ENCODE measurements around the gene BLMH. TPM values are rescaled to one million over a fixed set of nuclear protein-coding genes. Genes with fewer than 3 reads are reported as not detected.

The BLMH gene
- total and polyA plus RNA-seq, 9 of the 15 experiments (the other 6 are each of a cell fraction or from before 2014, with no cell fraction given): 26.0 to 118 (median 67.3) TPM

DNA sequence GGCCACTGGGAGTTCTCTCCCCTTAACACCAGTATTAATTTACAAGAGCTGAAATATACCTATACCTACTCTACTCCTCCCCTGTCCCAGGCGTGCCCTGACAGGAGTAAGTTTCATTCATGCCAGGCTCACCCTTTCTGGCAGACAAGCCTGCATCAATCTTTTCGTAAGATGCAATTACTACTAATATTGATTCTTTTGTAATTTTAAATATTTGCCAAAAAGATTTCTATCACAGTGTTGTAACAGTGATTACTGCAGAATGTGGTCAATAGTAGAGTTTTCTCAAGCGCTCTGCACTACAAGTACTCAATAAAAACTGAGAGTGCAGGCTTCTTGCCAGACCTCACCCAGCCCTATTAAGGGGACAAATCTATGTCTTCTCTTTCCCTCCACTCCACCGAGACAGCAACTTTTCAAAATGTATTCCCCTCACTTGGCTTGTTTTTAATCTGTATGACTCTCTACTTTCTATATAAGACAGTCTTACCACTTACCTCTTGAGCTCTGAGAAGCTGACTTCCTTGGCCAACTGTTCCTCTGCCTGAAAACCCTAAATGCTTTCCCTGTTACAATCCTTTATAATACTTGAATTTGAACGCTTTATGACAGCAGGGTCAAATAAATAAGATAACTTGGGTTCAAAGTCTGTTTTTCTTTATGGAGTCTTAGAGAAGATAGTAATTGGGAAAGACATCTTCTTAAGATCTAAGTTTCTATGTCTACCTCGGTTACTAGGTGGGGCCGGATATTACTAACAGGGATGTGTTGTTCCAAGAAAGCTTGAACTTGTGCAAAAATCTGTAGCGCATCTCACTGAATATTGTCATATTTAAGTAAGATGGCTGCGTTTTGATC, 42.0 kb upstream of the BLMH start, which contains the start of gene TMIGD1:
Gene TMIGD1 (minus strand): TSS at position 555 of the 858 bp plus-strand sequence. CDS start 1,924 bp downstream, outside the sequence.
- H3K36me3 ChIP-seq (ENCODE audit: control insufficient read depth, insufficient read depth, low read length): no peaks in the 10 kb centered on the region
- H3K79me2 ChIP-seq (ENCODE audit: control insufficient read depth, insufficient read depth, low read length): no peaks in the 10 kb centered on the region
- ATAC-seq (no peak), FAIRE-seq (no peak), DNase-seq (ENCODE audit: extremely low read depth in 1 of 4, low spot score in 3 of 4) (no peak)
- no peak within 1 kb of the TSS for H3K27ac ChIP-seq (ENCODE audit: extremely low read depth, low read depth, low read length)
- TF ChIP-seq KDM5B (IDR thresholded peaks at IDR 0.05; ENCODE audit: insufficient replicate concordance, low read depth, low read length): no peak
- TF ChIP-seq SRSF7 (optimal IDR thresholded peaks at IDR 0.05; ENCODE audit: low read depth, low read length): no peak
- TF ChIP-seq, protein P1, sequence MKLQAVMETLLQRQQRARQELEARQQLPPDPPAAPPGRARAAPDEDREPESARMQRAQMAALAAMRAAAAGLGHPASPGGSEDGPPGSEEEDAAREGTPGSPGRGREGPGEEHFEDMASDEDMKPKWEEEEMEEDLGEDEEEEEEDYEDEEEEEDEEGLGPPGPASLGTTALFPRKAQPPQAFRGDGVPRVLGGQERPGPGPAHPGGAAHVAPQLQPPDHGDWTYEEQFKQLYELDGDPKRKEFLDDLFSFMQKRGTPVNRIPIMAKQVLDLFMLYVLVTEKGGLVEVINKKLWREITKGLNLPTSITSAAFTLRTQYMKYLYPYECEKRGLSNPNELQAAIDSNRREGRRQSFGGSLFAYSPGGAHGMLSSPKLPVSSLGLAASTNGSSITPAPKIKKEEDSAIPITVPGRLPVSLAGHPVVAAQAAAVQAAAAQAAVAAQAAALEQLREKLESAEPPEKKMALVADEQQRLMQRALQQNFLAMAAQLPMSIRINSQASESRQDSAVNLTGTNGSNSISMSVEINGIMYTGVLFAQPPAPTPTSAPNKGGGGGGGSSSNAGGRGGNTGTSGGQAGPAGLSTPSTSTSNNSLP (IDR thresholded peaks at IDR 0.05; ENCODE audit: borderline replicate concordance, low read depth, low read length): no peak
- TF ChIP-seq CAMTA2 (CRISPR knock-in tag; conservative IDR thresholded peaks at IDR 0.05): no peak
- no peak for TF ChIP-seq HOXB6 (CRISPR knock-in tag; IDR thresholded peaks at IDR 0.05; ENCODE audit: borderline replicate concordance)
- TF ChIP-seq KAT8 (IDR thresholded peaks at IDR 0.05; ENCODE audit: low read depth): no peak
- no peak for TF ChIP-seq ZBED1 (IDR thresholded peaks at IDR 0.05)
- TF ChIP-seq HIVEP1 (CRISPR knock-in tag; IDR thresholded peaks at IDR 0.05): no peak
- no peak for TF ChIP-seq SMARCA4 (IDR thresholded peaks at IDR 0.05)
- TF ChIP-seq, protein P2, sequence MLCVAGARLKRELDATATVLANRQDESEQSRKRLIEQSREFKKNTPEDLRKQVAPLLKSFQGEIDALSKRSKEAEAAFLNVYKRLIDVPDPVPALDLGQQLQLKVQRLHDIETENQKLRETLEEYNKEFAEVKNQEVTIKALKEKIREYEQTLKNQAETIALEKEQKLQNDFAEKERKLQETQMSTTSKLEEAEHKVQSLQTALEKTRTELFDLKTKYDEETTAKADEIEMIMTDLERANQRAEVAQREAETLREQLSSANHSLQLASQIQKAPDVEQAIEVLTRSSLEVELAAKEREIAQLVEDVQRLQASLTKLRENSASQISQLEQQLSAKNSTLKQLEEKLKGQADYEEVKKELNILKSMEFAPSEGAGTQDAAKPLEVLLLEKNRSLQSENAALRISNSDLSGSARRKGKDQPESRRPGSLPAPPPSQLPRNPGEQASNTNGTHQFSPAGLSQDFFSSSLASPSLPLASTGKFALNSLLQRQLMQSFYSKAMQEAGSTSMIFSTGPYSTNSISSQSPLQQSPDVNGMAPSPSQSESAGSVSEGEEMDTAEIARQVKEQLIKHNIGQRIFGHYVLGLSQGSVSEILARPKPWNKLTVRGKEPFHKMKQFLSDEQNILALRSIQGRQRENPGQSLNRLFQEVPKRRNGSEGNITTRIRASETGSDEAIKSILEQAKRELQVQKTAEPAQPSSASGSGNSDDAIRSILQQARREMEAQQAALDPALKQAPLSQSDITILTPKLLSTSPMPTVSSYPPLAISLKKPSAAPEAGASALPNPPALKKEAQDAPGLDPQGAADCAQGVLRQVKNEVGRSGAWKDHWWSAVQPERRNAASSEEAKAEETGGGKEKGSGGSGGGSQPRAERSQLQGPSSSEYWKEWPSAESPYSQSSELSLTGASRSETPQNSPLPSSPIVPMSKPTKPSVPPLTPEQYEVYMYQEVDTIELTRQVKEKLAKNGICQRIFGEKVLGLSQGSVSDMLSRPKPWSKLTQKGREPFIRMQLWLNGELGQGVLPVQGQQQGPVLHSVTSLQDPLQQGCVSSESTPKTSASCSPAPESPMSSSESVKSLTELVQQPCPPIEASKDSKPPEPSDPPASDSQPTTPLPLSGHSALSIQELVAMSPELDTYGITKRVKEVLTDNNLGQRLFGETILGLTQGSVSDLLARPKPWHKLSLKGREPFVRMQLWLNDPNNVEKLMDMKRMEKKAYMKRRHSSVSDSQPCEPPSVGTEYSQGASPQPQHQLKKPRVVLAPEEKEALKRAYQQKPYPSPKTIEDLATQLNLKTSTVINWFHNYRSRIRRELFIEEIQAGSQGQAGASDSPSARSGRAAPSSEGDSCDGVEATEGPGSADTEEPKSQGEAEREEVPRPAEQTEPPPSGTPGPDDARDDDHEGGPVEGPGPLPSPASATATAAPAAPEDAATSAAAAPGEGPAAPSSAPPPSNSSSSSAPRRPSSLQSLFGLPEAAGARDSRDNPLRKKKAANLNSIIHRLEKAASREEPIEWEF (CRISPR knock-in tag; IDR thresholded peaks at IDR 0.05): no peak
- TF ChIP-seq ZNF24 (IDR thresholded peaks at IDR 0.05): no peak
- TF ChIP-seq MYNN (IDR thresholded peaks at IDR 0.05): no peak
- no peak for TF ChIP-seq MYNN (CRISPR knock-in tag; IDR thresholded peaks at IDR 0.05)
- no peak for TF ChIP-seq TCFL5 (CRISPR knock-in tag; conservative IDR thresholded peaks at IDR 0.05)
- TF ChIP-seq CBFB (CRISPR knock-in tag; IDR thresholded peaks at IDR 0.05): no peak
- ChIA-PET POLR2A (interaction anchor here (0.6 to 0.7 kb wide), 2 partner anchors 220 to 1193 kb away, joined by 3 read pairs; no protein-coding TSS in a partner anchor), CTCF (ENCODE audit: low intra/inter-chr PET ratio) (interaction anchor here (0.5 kb wide), 1 partner anchor 216 kb away, joined by 5 read pairs; no protein-coding TSS in a partner anchor)
- no peak within 1 kb of the TSS for H3K9ac ChIP-seq (ENCODE audit: insufficient read depth in 1 of 2, low read depth in 2 of 2, low read length in 2 of 2)
- in situ Hi-C loops (cut with MboI) (loop anchor here (25.0 kb wide), 1 partner anchor 379 kb away; no protein-coding TSS in a partner anchor), intact Hi-C loops (cut with micrococcal nuclease) (loop anchor here (10.0 kb wide), 1 partner anchor 59 kb away; no protein-coding TSS in a partner anchor)
- H3K27me3 ChIP-seq (ENCODE audit: control insufficient read depth in 2 of 2, insufficient read depth in 2 of 2, low read length in 2 of 2): peaks cover 0 to 4% of the 10 kb centered on the region in 2 experiments; a peak in 2 of 5 replicates
- BruUV-seq (replicated peaks): no TSS peak
- no peaks in the 10 kb centered on the region for H4K20me1 ChIP-seq (replicated peaks; ENCODE audit: control insufficient read depth, insufficient read depth, low read length)
- H3K9me3 ChIP-seq (replicated peaks; ENCODE audit: control insufficient read depth, insufficient read depth, low read depth, low read length): no peaks in the 10 kb centered on the region
- H3K9me1 ChIP-seq (ENCODE audit: control insufficient read depth, insufficient read depth, low read length): no peaks in the 10 kb centered on the region
- H3K4me3 ChIP-seq: no peak within 1 kb of the TSS
- 55% methylated on average over 9 of the region's 9 CpGs for WGBS (ENCODE audit: insufficient coverage, low coverage, missing lambda C conversion rate)
- H3K4me1 ChIP-seq (replicated peaks in 1 of 2; ENCODE audit: control insufficient read depth in 2 of 2, insufficient read depth in 2 of 2, low read length in 2 of 2): no peaks in the 10 kb centered on the region
- H3K4me2 ChIP-seq (ENCODE audit: insufficient read depth, low read length): no peak within 1 kb of the TSS
- H2AFZ ChIP-seq (ENCODE audit: low read depth, low read length): no peak within 1 kb of the TSS

Measured in K562 (cell line).